Measurements from ENCODE around the gene NAGS. TPM values are rescaled to one million over a fixed set of nuclear protein-coding genes. Genes with fewer than 3 reads are reported as not detected.

The NAGS gene
- total RNA-seq, 4 donors from 2014 or later = 0.94 to 1.5 (median 1.3) TPM; not detected in 1

GRCh38 chr17:44043272-44043696 is 38.9 kb downstream of the NAGS start:
- TF ChIP-seq, protein P1, sequence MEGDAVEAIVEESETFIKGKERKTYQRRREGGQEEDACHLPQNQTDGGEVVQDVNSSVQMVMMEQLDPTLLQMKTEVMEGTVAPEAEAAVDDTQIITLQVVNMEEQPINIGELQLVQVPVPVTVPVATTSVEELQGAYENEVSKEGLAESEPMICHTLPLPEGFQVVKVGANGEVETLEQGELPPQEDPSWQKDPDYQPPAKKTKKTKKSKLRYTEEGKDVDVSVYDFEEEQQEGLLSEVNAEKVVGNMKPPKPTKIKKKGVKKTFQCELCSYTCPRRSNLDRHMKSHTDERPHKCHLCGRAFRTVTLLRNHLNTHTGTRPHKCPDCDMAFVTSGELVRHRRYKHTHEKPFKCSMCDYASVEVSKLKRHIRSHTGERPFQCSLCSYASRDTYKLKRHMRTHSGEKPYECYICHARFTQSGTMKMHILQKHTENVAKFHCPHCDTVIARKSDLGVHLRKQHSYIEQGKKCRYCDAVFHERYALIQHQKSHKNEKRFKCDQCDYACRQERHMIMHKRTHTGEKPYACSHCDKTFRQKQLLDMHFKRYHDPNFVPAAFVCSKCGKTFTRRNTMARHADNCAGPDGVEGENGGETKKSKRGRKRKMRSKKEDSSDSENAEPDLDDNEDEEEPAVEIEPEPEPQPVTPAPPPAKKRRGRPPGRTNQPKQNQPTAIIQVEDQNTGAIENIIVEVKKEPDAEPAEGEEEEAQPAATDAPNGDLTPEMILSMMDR (IDR thresholded peaks at IDR 0.05; ENCODE audit: low read depth) = no peak

GRCh38 chr17:44044071-44044470 is 39.6 kb downstream of the NAGS start:
- TF ChIP-seq, protein P1 (IDR thresholded peaks at IDR 0.05; ENCODE audit: low read depth) = no peak

- TF ChIP-seq, protein P1 (IDR thresholded peaks at IDR 0.05; ENCODE audit: low read depth) = no peak
These were observed 41.1 kb downstream of the NAGS start for GRCh38 chr17:44045486-44045885.

GRCh38 chr17:44049294-44050060 is 45.1 kb downstream of the NAGS start:
- TF ChIP-seq, protein P1 (IDR thresholded peaks at IDR 0.05; ENCODE audit: low read depth) = no peak

GRCh38 chr17:44053125-44053872 is 48.9 kb downstream of the NAGS start:
- TF ChIP-seq, protein P1 (IDR thresholded peaks at IDR 0.05; ENCODE audit: low read depth) = no peak

Small RNAs within 50 kb of the gene (small RNA-seq; reads per million reads assigned to genes)
- not detected for gene RF00012

Other genes starting within 250 kb of the NAGS start
- gene SOST, start 245.8 kb upstream of the NAGS start, total RNA-seq = not detected
- 10 to 100 TPM; 55.4 to 86.4 (median 60.2) TPM for gene DUSP3, start 225.6 kb upstream of the NAGS start, total RNA-seq
- under 1 TPM in 2 of 4 donors, not detected in 2; 0.19 to 0.22 TPM for gene CFAP97D1, start 224.2 kb upstream of the NAGS start, total RNA-seq
- gene MPP3, start 171.5 kb upstream of the NAGS start, total RNA-seq = 100 to 1,000 TPM in 1 of 4 donors, 10 to 100 TPM in 2, 1 to 10 TPM in 1; 9.0 to 122 (median 25.2) TPM
- 100 to 1,000 TPM in 1 of 4 donors, 10 to 100 TPM in 3; 29.5 to 234 (median 50.5) TPM for gene CD300LG, start 157.4 kb upstream of the NAGS start, total RNA-seq
- 1 to 10 TPM in 3 of 4 donors, under 1 TPM in 1; 0.65 to 4.2 (median 2.2) TPM for gene MPP2, start 97.1 kb upstream of the NAGS start, total RNA-seq
- gene PPY, start 62.1 kb upstream of the NAGS start, total RNA-seq = not detected
- gene PYY, start 50.7 kb upstream of the NAGS start, total RNA-seq = not detected
- 10 to 100 TPM; 13.5 to 28.4 (median 21.9) TPM for gene TMEM101, start 10.3 kb downstream of the NAGS start, total RNA-seq
- gene LSM12, start 62.0 kb downstream of the NAGS start, total RNA-seq = 10 to 100 TPM; 26.2 to 57.2 (median 29.1) TPM
- gene G6PC3, start 66.1 kb downstream of the NAGS start, total RNA-seq = 10 to 100 TPM; 30.6 to 39.9 (median 35.7) TPM
- 10 to 100 TPM; 23.3 to 91.7 (median 42.4) TPM for gene HDAC5, start 119.0 kb downstream of the NAGS start, total RNA-seq
- gene HROB, start 137.3 kb downstream of the NAGS start, total RNA-seq = 1 to 10 TPM in 3 of 4 donors, under 1 TPM in 1; 0.82 to 3.6 (median 1.8) TPM
- not detected for gene ASB16, start 166.1 kb downstream of the NAGS start, total RNA-seq
- gene TMUB2, start 182.3 kb downstream of the NAGS start, total RNA-seq = 10 to 100 TPM; 26.6 to 36.0 (median 33.2) TPM
- 10 to 100 TPM; 11.7 to 31.6 (median 28.2) TPM for gene ATXN7L3, start 195.3 kb downstream of the NAGS start, total RNA-seq
- gene UBTF, start 215.1 kb downstream of the NAGS start, total RNA-seq = 10 to 100 TPM; 23.5 to 63.5 (median 35.3) TPM